Activated CD4-positive, alpha-beta T cell treated with anti-CD3 and anti-CD28 coated beads, Interleukin-2, amount 10 ng/mL, durations not matched to agents 7 days and 5 days (primary cell): ENCODE measurements around the gene MSRB3. TPM values are rescaled to one million over a fixed set of nuclear protein-coding genes. Genes with fewer than 3 reads are reported as not detected.

Source experiments
- CTCF ChIA-PET: fragments of 350-600 bp; sonication (Branson Sonifier 250); formaldehyde crosslinking; loops from one replicate; lab custom pipeline; 2021; ENCODE audit warnings: antibody characterized with exemption; lab: Charles Lee
- POLR2A ChIA-PET: fragments of 350-600 bp; sonication (Branson Sonifier 250); formaldehyde crosslinking; loops from one replicate; lab custom pipeline; 2021; ENCODE audit warnings: antibody characterized with exemption; lab: Charles Lee
- DNase-seq: peaks from one replicate; pipeline ENCODE4 v3.0.0-alpha.2; 2020
- H3K27ac Mint-ChIP-seq: one replicate; pipeline ENCODE4 v1.8.0; 2021; ENCODE audit warnings: mild to moderate bottlenecking, moderate library complexity, mixed read lengths
- H3K27me3 Mint-ChIP-seq: one replicate; pipeline ENCODE4 v1.8.0; 2021; ENCODE audit warnings: mixed read lengths
- H3K36me3 Mint-ChIP-seq: one replicate; pipeline ENCODE4 v1.8.0; 2021; ENCODE audit warnings: low read depth, mixed read lengths
- H3K4me1 Mint-ChIP-seq: one replicate; pipeline ENCODE4 v1.8.0; 2021; ENCODE audit warnings: mixed read lengths
- H3K4me3 Mint-ChIP-seq: one replicate; pipeline ENCODE4 v1.8.0; 2021; ENCODE audit warnings: mild to moderate bottlenecking, moderate library complexity, mixed read lengths
- H3K9me3 Mint-ChIP-seq: one replicate; pipeline ENCODE4 v1.8.0; 2021; ENCODE audit warnings: mixed read lengths
- total RNA-seq, 2 experiments: library from RNA; stranded (reverse); gene quantifications; one replicate each; pipeline ENCODE4 v1.2.3, GENCODE V29; 2021

Gene MSRB3
- total RNA-seq, 2 experiments from 2014 or later, result not detected

DNA sequence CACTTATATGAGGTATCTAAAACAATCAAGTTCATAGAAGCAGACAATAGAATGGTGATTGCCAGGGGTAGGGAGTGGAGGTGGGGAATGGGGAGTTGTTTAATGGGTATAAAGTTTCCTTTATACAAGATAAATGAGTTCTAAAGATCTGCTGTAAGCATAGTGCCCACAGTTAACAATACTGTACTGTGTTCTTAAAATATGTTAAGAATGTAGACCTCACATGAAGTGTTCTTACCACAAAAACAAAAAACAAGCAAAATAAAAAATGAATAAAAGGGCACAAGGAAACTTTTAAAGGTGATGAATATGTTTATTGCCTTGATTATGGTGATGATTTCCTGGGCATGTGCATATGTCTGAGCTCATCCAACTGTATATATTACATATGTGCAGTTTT is 211.8 kb downstream of the MSRB3 start:
- Mint-ChIP-seq H3K36me3 (no peaks in the 10 kb centered on the region), H3K9me3 (peaks cover 5% of the 10 kb centered on the region), H3K27ac (no peak overlapping the region), H3K4me1 (peaks cover 1% of the 10 kb centered on the region), H3K27me3 (peaks cover 2% of the 10 kb centered on the region), H3K4me3 (no peak overlapping the region)
- ChIA-PET POLR2A (no interaction called here), CTCF (no interaction called here)
- DNase-seq, result no peak

DNA sequence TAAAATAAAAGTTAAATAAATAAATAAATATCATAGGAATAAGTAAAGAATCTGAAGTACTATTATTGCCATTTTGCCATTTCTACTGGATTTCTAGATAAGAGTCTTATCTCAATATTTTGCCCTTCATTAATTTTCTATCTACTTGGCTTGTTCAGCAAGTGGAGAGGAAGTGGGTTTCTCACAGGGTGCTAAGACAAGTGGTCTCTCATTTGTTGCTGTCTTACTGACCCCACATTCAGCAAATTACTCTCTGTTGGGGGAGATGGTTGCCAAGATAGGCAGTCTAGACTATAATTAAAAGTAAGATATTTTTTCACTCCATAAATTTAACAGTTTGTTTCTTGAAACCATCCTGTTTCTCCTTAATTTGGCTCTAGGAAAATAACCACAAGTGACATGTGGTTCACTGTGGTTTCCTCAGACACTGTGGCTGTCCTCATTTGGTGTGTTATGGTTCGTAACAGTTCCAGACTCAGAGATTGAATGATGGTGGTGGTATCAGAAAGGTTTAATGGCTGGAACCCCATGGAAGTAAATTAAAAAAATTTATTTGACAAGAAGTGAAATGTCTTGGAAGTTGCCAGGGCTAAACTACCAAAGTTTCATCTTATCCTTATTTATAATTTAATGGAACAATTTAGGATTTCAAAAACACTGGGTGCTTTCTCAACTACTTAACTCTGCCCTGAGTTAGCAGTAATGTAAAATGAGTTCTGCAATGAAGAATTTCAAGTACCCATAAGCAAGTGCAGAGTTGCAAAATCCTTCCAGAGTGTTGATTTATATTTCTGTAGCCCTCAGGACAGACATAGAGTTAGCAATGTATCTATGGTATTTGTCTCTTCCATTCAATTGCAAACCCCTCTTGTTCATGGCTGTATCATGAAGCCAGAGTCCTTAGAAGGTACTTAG is 214.8 kb downstream of the MSRB3 start:
- ChIA-PET POLR2A (no interaction called here), CTCF (no interaction called here)
- Mint-ChIP-seq H3K4me1 (peaks cover 1% of the 10 kb centered on the region), H3K36me3 (no peaks in the 10 kb centered on the region), H3K27ac (no peak overlapping the region), H3K9me3 (no peaks in the 10 kb centered on the region), H3K27me3 (peaks cover 2% of the 10 kb centered on the region), H3K4me3 (no peak overlapping the region)
- no peak for DNase-seq

DNA sequence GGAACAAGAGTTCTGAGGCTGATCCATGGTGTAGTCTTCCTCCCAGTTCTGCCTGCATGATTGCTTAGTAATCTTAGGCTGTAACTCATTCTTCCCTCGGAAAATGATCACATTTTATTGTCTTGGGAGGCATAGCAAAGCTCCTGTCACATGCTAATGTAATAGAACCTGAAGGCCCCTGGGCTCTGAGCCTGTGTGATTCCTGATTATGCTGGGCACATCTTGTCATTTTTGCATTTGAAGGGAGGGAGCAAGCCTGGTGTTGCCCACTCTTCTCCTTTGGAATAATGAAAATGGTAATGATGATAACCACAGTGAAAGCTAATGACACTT is 215.4 kb downstream of the MSRB3 start:
- Mint-ChIP-seq H3K27ac (no peak overlapping the region), H3K36me3 (no peaks in the 10 kb centered on the region), H3K4me3 (no peak overlapping the region), H3K9me3 (no peaks in the 10 kb centered on the region), H3K4me1 (peaks cover 1% of the 10 kb centered on the region), H3K27me3 (peaks cover 2% of the 10 kb centered on the region)
- POLR2A ChIA-PET, result no interaction called here
- DNase-seq, result no peak
- CTCF ChIA-PET, result no interaction called here

DNA sequence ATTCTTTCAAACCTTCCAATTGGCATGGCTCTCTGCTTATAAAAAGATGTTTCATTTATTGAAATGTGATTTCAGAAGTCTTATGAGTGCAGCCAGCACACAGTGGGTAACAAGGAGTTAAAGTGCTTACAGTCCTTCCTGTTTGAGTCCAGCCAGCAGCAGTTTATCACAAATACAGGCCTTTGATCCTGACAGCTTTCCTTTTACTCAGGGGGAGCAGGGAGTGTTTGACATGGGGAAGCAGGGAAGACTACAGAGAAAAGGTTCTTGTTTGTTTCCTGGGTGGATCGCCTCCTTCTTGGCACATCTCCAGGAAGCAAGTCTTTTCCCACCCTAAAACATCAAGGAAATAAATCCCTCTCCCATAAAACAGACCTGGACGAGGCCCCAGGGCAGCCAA is 216.1 kb downstream of the MSRB3 start:
- H3K9me3 Mint-ChIP-seq, result no peaks in the 10 kb centered on the region
- peaks cover 2% of the 10 kb centered on the region for H3K27me3 Mint-ChIP-seq
- POLR2A ChIA-PET, result no interaction called here
- DNase-seq, result no peak
- H3K27ac Mint-ChIP-seq, result no peak overlapping the region
- H3K36me3 Mint-ChIP-seq, result no peaks in the 10 kb centered on the region
- CTCF ChIA-PET, result no interaction called here
- no peak overlapping the region for H3K4me3 Mint-ChIP-seq
- H3K4me1 Mint-ChIP-seq, result peaks cover 1% of the 10 kb centered on the region

DNA sequence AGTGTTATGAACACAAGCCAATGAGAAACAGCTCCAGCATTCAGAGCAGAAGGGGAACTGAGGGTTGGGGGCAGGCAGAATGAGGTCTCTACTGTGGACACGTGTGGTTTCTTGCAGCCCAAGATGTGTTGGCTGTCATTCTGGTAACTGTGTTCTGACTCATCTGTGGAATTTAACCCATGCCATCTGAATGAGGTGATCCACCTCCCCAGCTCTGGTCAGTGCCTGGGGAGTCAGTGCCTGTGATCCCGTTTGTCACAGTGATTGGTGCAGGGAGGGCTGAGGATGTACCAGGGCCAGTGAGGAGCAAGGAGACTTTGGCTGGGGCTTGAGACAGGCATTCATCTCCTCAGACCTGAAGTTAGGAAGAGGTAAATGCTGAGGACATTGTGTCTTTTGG is 216.8 kb downstream of the MSRB3 start:
- H3K27me3 Mint-ChIP-seq, result peaks cover 2% of the 10 kb centered on the region
- CTCF ChIA-PET, result no interaction called here
- peaks cover 1% of the 10 kb centered on the region for H3K4me1 Mint-ChIP-seq
- no peak overlapping the region for H3K4me3 Mint-ChIP-seq
- no peak for DNase-seq
- no peaks in the 10 kb centered on the region for H3K9me3 Mint-ChIP-seq
- no peak overlapping the region for H3K27ac Mint-ChIP-seq
- POLR2A ChIA-PET, result no interaction called here
- no peaks in the 10 kb centered on the region for H3K36me3 Mint-ChIP-seq

DNA sequence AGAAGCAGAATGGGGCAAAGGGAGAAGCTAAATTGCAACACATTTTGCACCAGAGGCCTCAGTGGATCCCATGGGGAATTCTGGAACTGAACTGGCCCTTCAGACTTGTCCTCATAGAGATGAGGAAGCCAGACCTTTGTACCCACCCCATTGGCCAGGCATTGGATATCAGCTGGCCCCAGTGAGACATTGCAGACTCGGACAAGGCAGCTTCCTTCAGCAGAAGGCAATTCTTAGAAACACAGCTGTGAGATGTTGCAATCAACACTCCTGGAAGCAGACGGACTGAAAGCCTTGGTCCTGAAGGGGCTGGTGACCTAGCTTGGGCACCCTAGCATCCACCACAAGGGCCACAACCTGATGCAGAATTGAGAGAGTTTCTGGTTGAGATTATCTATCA is 218.1 kb downstream of the MSRB3 start:
- no peaks in the 10 kb centered on the region for H3K36me3 Mint-ChIP-seq
- no peak overlapping the region for H3K4me3 Mint-ChIP-seq
- CTCF ChIA-PET, result no interaction called here

DNA sequence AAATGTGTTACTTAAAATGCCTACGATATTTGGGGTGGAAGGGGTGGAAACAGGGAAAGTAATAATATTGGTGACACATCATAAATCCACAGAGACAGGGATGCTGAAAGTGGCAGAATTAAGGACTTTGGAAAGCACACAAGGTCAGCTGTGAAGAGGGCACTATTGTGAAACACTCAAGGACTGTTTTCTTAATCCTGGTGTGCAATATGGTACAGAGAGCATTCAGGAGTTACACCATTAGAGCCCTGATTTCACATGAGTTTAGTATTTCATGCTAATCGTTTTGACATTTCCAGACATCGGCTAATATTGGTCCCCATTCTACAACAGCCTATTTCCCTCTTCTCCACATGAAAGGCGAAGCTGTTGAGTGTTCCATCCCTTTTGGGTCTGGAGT is 219.2 kb downstream of the MSRB3 start:
- Mint-ChIP-seq H3K36me3 (no peaks in the 10 kb centered on the region), H3K27me3 (no peaks in the 10 kb centered on the region), H3K4me1 (peaks cover 1% of the 10 kb centered on the region), H3K27ac (no peak overlapping the region), H3K4me3 (no peak overlapping the region), H3K9me3 (no peaks in the 10 kb centered on the region)
- ChIA-PET CTCF (interaction anchor here (0.6 kb wide), 1 partner anchor 25 kb away, joined by 3 read pairs; no protein-coding TSS in a partner anchor), POLR2A (no interaction called here)
- DNase-seq, result no peak

More for the DNA sequence above, 218.1 kb downstream of the MSRB3 start:
- Mint-ChIP-seq H3K4me1 (peaks cover 1% of the 10 kb centered on the region), H3K27ac (no peak overlapping the region), H3K9me3 (no peaks in the 10 kb centered on the region), H3K27me3 (peaks cover 2% of the 10 kb centered on the region)
- DNase-seq, result no peak
- POLR2A ChIA-PET, result no interaction called here

DNA sequence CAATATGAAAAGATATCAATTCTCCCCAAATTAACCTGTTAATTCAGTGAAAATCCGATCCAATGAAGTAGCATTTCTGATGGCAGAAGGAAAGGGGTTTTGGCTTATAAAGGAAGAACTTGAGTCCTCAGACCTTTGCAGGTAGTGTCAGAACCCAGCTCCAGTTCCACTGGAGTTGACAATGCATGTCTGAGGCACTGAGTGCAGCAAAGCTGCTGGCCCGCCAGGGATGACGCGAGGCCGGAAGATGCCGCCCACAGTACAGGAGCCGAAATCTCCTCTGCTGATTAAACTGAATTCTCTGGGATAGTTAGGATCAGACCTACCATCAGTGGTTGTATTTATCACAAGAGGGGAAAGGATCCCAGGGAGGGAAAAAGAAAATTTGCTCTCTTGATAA is 220.7 kb downstream of the MSRB3 start:
- H3K4me3 Mint-ChIP-seq, result no peak overlapping the region
- no peak overlapping the region for H3K27ac Mint-ChIP-seq
- no peaks in the 10 kb centered on the region for H3K36me3 Mint-ChIP-seq
- H3K9me3 Mint-ChIP-seq, result no peaks in the 10 kb centered on the region
- no peaks in the 10 kb centered on the region for H3K27me3 Mint-ChIP-seq
- DNase-seq, result no peak
- POLR2A ChIA-PET, result no interaction called here
- no peaks in the 10 kb centered on the region for H3K4me1 Mint-ChIP-seq
- CTCF ChIA-PET, result no interaction called here

DNA sequence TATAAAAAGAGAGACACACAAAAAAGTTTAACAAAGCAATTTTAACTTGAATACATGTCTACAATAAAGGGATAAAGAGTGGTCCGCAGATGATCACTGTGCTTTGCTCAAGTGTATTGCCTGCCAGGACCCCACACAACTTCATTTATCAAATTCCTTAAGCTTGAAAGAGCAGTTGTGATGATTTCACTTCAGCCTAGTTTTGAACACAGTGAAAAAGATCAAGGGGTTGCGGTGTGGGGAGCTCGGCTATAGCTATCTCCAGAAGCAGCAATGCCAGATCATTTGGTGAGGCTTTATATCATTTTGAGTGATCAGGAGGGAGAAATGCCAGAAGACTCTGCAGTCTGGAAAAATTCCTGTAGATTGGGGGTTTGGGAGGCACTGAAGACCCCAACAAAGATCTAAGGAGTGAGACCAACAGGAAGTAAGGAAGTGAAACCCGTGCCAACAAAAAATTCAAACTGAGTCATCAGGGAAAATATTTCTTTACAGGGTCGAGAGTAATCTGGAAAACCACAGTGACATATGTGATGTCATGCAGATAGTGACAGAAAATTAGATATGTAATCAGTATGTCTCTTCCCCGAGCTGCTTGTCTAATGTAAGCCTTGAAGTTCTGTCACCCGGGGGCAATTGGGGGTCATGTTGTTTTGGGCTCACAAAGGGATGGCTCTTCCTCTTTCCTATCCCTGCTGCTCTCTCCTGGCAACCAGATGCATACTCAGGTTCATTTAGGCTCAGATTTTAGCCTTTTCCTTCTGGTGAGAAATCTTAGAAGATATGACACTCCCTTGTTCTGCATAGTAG is 221.8 kb downstream of the MSRB3 start:
- H3K27ac Mint-ChIP-seq, result no peak overlapping the region
- H3K27me3 Mint-ChIP-seq, result no peaks in the 10 kb centered on the region
- ChIA-PET POLR2A (no interaction called here), CTCF (no interaction called here)
- no peak for DNase-seq
- no peaks in the 10 kb centered on the region for H3K9me3 Mint-ChIP-seq
- H3K36me3 Mint-ChIP-seq, result no peaks in the 10 kb centered on the region
- no peaks in the 10 kb centered on the region for H3K4me1 Mint-ChIP-seq
- H3K4me3 Mint-ChIP-seq, result no peak overlapping the region

DNA sequence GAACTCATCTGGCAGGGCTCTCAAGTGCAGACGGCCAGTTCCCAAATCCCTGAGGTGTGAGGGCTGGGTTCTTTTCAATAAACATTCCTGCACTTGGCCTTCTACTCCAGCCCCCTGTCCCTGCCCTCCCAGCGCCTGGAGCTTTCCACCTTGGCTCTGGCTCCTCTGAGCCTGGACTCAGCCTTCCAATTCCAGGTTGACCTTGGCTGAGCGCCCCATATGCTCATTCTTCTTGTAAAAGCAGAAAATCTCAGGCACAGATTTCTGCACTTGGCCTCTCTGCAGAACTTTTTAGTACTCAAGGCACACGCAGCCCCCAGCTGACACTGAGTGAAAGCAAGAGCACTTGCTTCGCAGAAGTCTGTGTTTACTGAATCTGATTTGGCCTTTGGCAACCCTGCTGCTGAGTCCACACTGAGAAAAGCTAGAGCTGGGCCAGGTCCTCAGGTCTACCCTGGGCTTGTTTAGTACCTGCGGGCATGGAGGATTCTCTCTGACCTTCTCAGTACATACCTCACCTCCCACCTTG is 222.7 kb downstream of the MSRB3 start:
- CTCF ChIA-PET, result no interaction called here
- Mint-ChIP-seq H3K36me3 (no peaks in the 10 kb centered on the region), H3K9me3 (no peaks in the 10 kb centered on the region), H3K27ac (no peak overlapping the region), H3K4me1 (no peaks in the 10 kb centered on the region), H3K27me3 (no peaks in the 10 kb centered on the region), H3K4me3 (no peak overlapping the region)
- DNase-seq, result no peak
- POLR2A ChIA-PET, result no interaction called here

DNA sequence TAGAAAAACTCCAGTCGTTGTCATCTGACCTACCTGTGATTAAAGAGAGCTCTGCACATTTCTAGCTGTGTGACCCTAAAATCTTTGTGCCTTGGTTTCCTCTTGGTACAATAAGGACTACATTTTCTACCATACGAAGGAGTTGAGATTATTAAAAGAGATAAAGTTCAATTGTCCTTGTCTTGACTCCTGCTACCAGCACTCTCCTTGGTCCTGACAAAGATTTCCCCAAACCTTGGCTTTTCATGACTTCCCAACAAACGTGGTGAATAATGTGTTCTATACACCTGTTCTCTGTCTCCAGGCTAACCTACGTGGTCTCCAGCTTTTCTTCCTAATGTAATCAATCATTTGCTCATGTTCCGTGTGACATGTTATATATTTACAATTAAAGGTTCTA is 223.5 kb downstream of the MSRB3 start:
- no peaks in the 10 kb centered on the region for H3K9me3 Mint-ChIP-seq
- ChIA-PET CTCF (no interaction called here), POLR2A (no interaction called here)

DNA sequence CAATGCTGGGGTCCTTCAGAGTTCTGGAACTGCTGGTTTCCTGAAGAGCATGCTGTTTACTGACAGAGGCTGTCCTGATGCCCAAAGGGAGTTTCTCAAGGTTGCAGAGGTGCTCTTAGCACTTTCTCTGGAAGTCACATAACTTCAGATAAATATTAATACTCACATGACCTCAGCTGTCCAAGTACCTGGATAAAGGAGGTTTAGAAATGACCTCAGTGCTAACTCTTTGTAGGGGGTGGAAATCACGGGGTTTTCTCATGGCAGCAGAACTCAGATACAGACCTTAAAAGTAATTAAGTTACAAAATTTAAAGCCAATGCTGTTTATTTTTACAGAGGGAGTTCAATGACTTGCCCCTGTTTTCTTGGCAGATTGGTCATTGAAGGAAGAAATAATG is 225.9 kb downstream of the MSRB3 start:
- ChIA-PET CTCF (no interaction called here), POLR2A (no interaction called here)
- no peak overlapping the region for H3K27ac Mint-ChIP-seq
- H3K36me3 Mint-ChIP-seq, result no peaks in the 10 kb centered on the region
- H3K4me1 Mint-ChIP-seq, result no peaks in the 10 kb centered on the region
- H3K9me3 Mint-ChIP-seq, result no peaks in the 10 kb centered on the region
- H3K27me3 Mint-ChIP-seq, result no peaks in the 10 kb centered on the region
- no peak overlapping the region for H3K4me3 Mint-ChIP-seq
- DNase-seq, result no peak

More for the DNA sequence above, 223.5 kb downstream of the MSRB3 start:
- Mint-ChIP-seq H3K36me3 (no peaks in the 10 kb centered on the region), H3K27ac (no peak overlapping the region), H3K4me3 (no peak overlapping the region), H3K27me3 (no peaks in the 10 kb centered on the region), H3K4me1 (no peaks in the 10 kb centered on the region)
- no peak for DNase-seq

DNA sequence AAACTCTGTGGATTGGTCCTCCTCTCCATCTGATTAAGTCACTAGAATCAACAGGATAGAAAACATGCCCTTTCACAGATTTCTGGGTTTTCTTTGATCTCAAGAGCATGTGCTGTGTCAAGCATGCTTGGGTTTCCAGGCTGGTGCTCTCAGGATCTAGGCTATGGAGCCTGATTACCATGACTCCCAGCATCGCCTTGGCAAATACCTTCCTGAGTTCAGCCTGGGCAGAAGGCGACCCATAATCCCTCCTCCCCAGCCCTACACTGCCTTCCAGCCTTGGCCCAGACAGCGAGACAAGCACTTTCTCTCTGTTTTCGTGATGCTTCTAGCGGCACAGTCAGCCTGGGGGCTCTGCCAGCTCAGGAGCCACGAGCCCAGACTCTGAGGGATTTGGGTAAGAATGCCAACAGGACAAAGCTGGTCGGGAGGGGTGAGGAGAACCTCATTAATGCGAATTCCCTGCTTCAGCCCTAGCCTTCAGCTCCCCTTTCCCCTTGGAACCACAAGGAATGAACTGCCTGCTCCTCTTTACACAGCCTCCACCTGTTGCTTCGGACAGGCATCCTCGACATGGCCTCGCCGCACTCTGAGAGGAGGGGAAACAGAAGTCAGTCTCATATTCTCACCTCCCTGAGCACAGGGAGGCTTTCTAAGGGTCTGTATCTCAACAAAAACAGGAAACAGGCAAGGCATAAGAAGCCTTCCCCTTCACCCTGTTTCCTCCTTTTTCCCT is 227.1 kb downstream of the MSRB3 start:
- ChIA-PET POLR2A (no interaction called here), CTCF (no interaction called here)
- H3K27me3 Mint-ChIP-seq, result no peaks in the 10 kb centered on the region
- no peaks in the 10 kb centered on the region for H3K4me1 Mint-ChIP-seq
- no peaks in the 10 kb centered on the region for H3K9me3 Mint-ChIP-seq
- H3K36me3 Mint-ChIP-seq, result no peaks in the 10 kb centered on the region
- DNase-seq, result no peak
- H3K27ac Mint-ChIP-seq, result no peak overlapping the region
- no peak overlapping the region for H3K4me3 Mint-ChIP-seq
